HL-60 (cell line): Measurements from ENCODE around the gene ARMC5.

Experiments
- CTCF ChIP-seq: IDR thresholded peaks from one replicate; pipeline ENCODE4 v1.5.1; 2011; ENCODE audit warnings: low read length, control low read depth, inconsistent platforms; ENCODE audit not compliant: insufficient read depth
- GABPA ChIP-seq: IDR thresholded peaks from 2 replicates; pipeline ENCODE4 v1.6.1; 2012; ENCODE audit warnings: low read depth
- POLR2AphosphoS5 ChIP-seq: IDR thresholded peaks from 2 replicates; pipeline ENCODE4 v1.6.1; 2012; ENCODE audit warnings: low read depth
- REST ChIP-seq: IDR thresholded peaks from 2 replicates; pipeline ENCODE4 v1.6.1; 2012; ENCODE audit warnings: low read depth; ENCODE audit not compliant: insufficient replicate concordance

GRCh38 chr16:31429796-31430195 lies 29.5 kb upstream of the ARMC5 start:
- no peak for TF ChIP-seq CTCF
- TF ChIP-seq POLR2AphosphoS5, result no peak
- no peak for TF ChIP-seq GABPA
- TF ChIP-seq REST, result no peak
